Mesendoderm (in vitro differentiated cells): Measurements from ENCODE around the gene WTAP.

ENCODE experiments used
- DNase-seq: peaks from one replicate; pipeline ENCODE4 v3.0.0; 2013
- H2AK5ac ChIP-seq: 2 replicates; pipeline ENCODE4 v1.6.1; 2013; ENCODE audit warnings: low read length, inconsistent platforms
- H2BK120ac ChIP-seq: 2 replicates; pipeline ENCODE4 v1.6.1; 2013; ENCODE audit warnings: low read depth, mild to moderate bottlenecking, low read length, moderate library complexity, mixed read lengths
- H2BK15ac ChIP-seq: replicated peaks from 2 replicates; pipeline ENCODE4 v1.6.1; 2013; ENCODE audit warnings: low read depth, mild to moderate bottlenecking, moderate library complexity
- H2BK5ac ChIP-seq: 2 replicates; pipeline ENCODE4 v1.6.1; 2013; ENCODE audit warnings: low read length, inconsistent platforms
- H3K18ac ChIP-seq: 2 replicates; pipeline ENCODE4 v1.6.1; 2013; ENCODE audit warnings: mild to moderate bottlenecking, low read length, mixed read lengths
- H3K23ac ChIP-seq: one replicate; pipeline ENCODE4 v1.6.1; 2013; ENCODE audit warnings: low read length
- H3K27ac ChIP-seq: 2 replicates; pipeline ENCODE4 v1.5.1; 2013; ENCODE audit warnings: low read depth, mild to moderate bottlenecking, inconsistent platforms, low read length, moderate library complexity
- H3K27me3 ChIP-seq: 2 replicates; pipeline ENCODE4 v1.6.1; 2013; ENCODE audit warnings: low read length, control low read depth, mild to moderate bottlenecking, inconsistent platforms; ENCODE audit not compliant: insufficient read depth, poor library complexity
- H3K36me3 ChIP-seq: 2 replicates; pipeline ENCODE4 v1.6.1; 2013; ENCODE audit warnings: low read length, inconsistent platforms; ENCODE audit not compliant: control insufficient read depth, insufficient read depth
- H3K4ac ChIP-seq: one replicate; pipeline ENCODE4 v1.6.1; 2013; ENCODE audit warnings: low read depth, mild to moderate bottlenecking, low read length, moderate library complexity
- H3K4me1 ChIP-seq: 2 replicates; pipeline ENCODE4 v1.6.1; 2013; ENCODE audit warnings: low read depth, low read length, inconsistent platforms; ENCODE audit not compliant: control insufficient read depth
- H3K4me2 ChIP-seq: 2 replicates; pipeline ENCODE4 v1.6.1; 2013; ENCODE audit warnings: low read length
- H3K4me3 ChIP-seq: 2 replicates; pipeline ENCODE4 v1.5.1; 2013; ENCODE audit warnings: mild to moderate bottlenecking, low read length
- H3K56ac ChIP-seq: one replicate; pipeline ENCODE4 v1.6.1; 2013; ENCODE audit warnings: low read length
- H3K79me1 ChIP-seq: 2 replicates; pipeline ENCODE4 v1.6.1; 2013; ENCODE audit warnings: low read length, inconsistent platforms
- H3K79me2 ChIP-seq: 2 replicates; pipeline ENCODE4 v1.6.1; 2013; ENCODE audit warnings: mild to moderate bottlenecking, low read length; ENCODE audit not compliant: control insufficient read depth, insufficient read depth
- H3K9ac ChIP-seq: 2 replicates; pipeline ENCODE4 v1.6.1; 2013; ENCODE audit warnings: low read length, inconsistent platforms
- H4K5ac ChIP-seq: one replicate; pipeline ENCODE4 v1.6.1; 2013; ENCODE audit warnings: low read length
- H4K8ac ChIP-seq: one replicate; pipeline ENCODE4 v1.6.1; 2013; ENCODE audit warnings: low read depth, mild to moderate bottlenecking, control low read depth, low read length, moderate library complexity
- WGBS: extraction: QIAGEN DNeasy Blood & Tissue Kit; methylation state at CpG from one replicate; pipeline ENCODE4 v1.1.7; 2013; ENCODE audit warnings: low lambda C conversion rate, missing lambda C conversion rate; ENCODE audit not compliant: insufficient coverage; ENCODE audit errors: extremely low coverage; 5-methylcytosine and 5-hydroxymethylcytosine counted together

WTAP gene

DNA sequence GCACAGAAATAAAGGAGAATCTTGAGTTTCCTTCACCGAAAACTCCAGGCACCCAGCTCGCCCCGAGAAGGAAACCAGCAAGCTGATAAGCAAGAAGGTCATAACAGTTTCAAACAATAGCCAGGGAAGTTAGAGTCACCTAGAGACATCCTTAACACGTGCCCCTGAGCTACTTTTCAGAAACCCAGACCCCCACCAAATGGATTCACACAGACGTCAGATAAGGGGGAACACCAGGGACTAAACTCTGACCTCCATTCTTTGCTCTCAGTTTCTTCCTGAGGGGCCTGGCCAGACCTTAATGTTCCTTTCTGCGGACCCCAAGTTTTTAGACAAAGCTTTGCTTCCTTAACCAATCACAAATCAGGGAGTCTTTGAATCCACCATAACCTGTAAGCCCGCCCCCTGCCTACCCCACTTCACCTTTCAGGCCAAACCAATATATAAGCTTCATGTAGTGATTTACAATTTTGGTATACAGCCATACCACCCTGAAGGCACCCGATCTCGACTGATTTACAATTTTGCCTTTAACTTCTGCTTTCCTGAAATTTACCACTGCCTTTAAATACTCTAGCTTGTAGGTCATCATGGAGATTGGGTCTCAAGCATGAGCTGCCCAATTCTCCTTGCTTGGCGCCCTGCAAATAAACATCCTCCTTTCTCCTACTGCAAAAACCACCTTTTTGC is 46.0 kb upstream of the WTAP start:
- no CpG with 5 or more reads among the region's 10 CpGs for whole genome bisulfite sequencing

DNA sequence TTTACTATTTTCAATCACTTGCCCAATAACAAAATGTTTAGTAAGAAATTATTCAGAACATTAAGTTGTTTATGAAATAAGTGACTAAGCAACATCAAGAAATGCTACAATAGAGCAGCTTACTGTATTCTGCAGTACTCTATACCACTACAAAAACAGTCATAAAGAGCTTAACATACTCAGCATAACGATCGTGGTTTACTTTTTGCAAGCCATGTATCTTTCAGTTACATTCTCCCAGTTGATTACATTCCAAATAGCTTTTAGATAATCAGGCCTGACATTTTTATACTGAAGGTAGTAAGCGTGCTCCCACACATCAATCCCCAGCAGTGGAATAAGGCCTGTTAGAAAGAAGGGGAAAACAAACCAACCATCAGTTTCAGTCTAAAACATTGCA is 45.0 kb upstream of the WTAP start:
- Histone ChIP-seq H3K4me3 (no peak overlapping the region), H3K36me3 (peaks cover 3% of the 10 kb centered on the region), H4K8ac (no peak overlapping the region), H4K5ac (no peak overlapping the region), H3K27ac (no peak overlapping the region), H3K4me1 (no peaks in the 10 kb centered on the region), H3K4me2 (no peak overlapping the region), H3K27me3 (no peaks in the 10 kb centered on the region), H2BK5ac (no peak overlapping the region), H2BK120ac (no peak overlapping the region), H3K18ac (no peak overlapping the region), H2BK15ac (no peak overlapping the region), H2AK5ac (no peak overlapping the region), H3K79me2 (no peaks in the 10 kb centered on the region), H3K56ac (no peak overlapping the region), H3K9ac (no peak overlapping the region), H3K23ac (no peak overlapping the region), H3K79me1 (no peaks in the 10 kb centered on the region), H3K4ac (no peak overlapping the region)
- DNase-seq, result no peak
- no CpG with 5 or more reads among the region's 3 CpGs for WGBS

More for the DNA sequence above, 46.0 kb upstream of the WTAP start:
- Histone ChIP-seq H3K23ac (no peak overlapping the region), H2BK120ac (no peak overlapping the region), H2BK5ac (no peak overlapping the region), H3K4me2 (no peak overlapping the region), H3K56ac (no peak overlapping the region), H3K27me3 (no peaks in the 10 kb centered on the region), H3K9ac (no peak overlapping the region), H4K5ac (no peak overlapping the region), H3K36me3 (peaks cover 3% of the 10 kb centered on the region), H3K4me3 (no peak overlapping the region), H3K79me1 (no peaks in the 10 kb centered on the region), H2BK15ac (no peak overlapping the region), H3K4me1 (no peaks in the 10 kb centered on the region), H2AK5ac (no peak overlapping the region), H3K27ac (no peak overlapping the region), H3K4ac (no peak overlapping the region), H3K18ac (no peak overlapping the region), H3K79me2 (no peaks in the 10 kb centered on the region), H4K8ac (no peak overlapping the region)
- DNase-seq, result peak; percentile 13

DNA sequence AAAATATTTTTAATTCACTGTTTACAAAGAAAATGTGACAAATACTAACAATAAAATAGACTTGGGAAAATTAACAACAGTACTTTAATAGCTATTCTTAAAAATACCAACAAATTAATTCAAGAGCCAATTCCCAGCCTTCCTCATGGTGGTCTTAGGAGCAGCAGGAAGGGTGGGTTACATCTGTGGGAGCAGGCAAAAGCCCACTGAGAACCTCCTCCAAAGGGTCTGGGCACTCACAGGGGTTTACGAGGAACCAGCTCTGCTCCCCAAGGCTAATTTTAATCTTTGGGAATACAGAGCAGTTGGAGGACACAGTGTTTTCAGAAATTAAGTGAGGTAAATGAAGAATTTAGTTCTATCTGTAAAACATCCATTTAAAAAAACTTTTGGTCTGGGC is 44.5 kb upstream of the WTAP start:
- Histone ChIP-seq H3K18ac (no peak overlapping the region), H3K23ac (no peak overlapping the region), H3K4ac (no peak overlapping the region), H3K4me3 (no peak overlapping the region), H3K4me1 (no peaks in the 10 kb centered on the region), H4K8ac (no peak overlapping the region), H2AK5ac (no peak overlapping the region), H4K5ac (no peak overlapping the region), H3K27ac (no peak overlapping the region), H3K4me2 (no peak overlapping the region), H3K27me3 (no peaks in the 10 kb centered on the region), H2BK120ac (no peak overlapping the region), H3K9ac (no peak overlapping the region), H3K79me1 (no peaks in the 10 kb centered on the region), H3K79me2 (no peaks in the 10 kb centered on the region), H2BK5ac (no peak overlapping the region), H3K36me3 (peaks cover 3% of the 10 kb centered on the region), H3K56ac (no peak overlapping the region), H2BK15ac (no peak overlapping the region)
- no CpG with 5 or more reads among the region's 1 CpG for WGBS
- DNase-seq, result no peak

DNA sequence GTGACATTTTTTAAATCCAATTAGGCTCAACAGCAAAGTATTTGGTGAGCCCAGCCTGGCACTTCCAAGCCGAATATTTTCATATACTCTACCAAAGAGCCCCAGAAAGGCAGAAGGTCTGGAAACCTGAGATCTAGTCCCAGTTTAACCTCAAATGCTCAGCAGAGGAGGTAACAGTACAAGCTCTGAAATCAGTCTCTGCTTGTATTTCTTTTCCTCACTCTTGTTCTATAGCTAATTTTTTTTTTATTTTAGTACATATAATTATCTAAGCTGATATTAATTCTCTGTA is 43.3 kb upstream of the WTAP start:
- Histone ChIP-seq H3K4me1 (no peaks in the 10 kb centered on the region), H2BK5ac (no peak overlapping the region), H2BK15ac (no peak overlapping the region), H3K4ac (no peak overlapping the region), H3K79me1 (no peaks in the 10 kb centered on the region), H3K4me2 (no peak overlapping the region), H3K27me3 (no peaks in the 10 kb centered on the region), H3K36me3 (peaks cover 3% of the 10 kb centered on the region), H3K9ac (no peak overlapping the region), H3K4me3 (no peak overlapping the region), H3K56ac (no peak overlapping the region), H3K79me2 (no peaks in the 10 kb centered on the region), H4K5ac (no peak overlapping the region), H3K18ac (no peak overlapping the region), H2AK5ac (no peak overlapping the region), H4K8ac (no peak overlapping the region), H3K27ac (no peak overlapping the region), H2BK120ac (no peak overlapping the region), H3K23ac (no peak overlapping the region)
- WGBS, result no CpG with 5 or more reads among the region's 1 CpG
- DNase-seq, result no peak

DNA sequence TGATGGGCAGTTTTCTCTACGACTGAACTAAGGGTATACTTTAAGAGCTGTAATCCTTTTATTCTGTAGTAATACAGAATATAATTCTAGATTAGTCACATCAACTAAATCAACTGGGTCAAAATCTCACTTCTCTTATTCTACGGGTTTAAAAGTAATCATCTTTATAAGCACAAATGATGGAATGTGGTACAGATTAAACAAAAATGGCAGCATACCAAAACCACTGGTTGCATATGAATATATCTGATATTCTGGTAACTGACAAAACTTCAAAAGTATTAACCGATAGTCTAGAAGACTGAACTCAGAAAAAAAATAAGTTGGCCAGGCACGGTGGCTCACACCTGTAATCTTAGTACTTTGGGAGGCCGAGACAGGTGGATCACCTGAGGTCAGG is 41.3 kb upstream of the WTAP start:
- Histone ChIP-seq H3K4me2 (no peak overlapping the region), H3K36me3 (peaks cover 3% of the 10 kb centered on the region), H2BK120ac (no peak overlapping the region), H4K5ac (no peak overlapping the region), H3K9ac (no peak overlapping the region), H2BK5ac (no peak overlapping the region), H3K18ac (no peak overlapping the region), H3K4ac (no peak overlapping the region), H3K4me3 (no peak overlapping the region), H2BK15ac (no peak overlapping the region), H3K4me1 (no peaks in the 10 kb centered on the region), H3K27me3 (no peaks in the 10 kb centered on the region), H3K79me1 (no peaks in the 10 kb centered on the region), H4K8ac (no peak overlapping the region), H3K23ac (no peak overlapping the region), H3K56ac (no peak overlapping the region), H2AK5ac (no peak overlapping the region), H3K79me2 (no peaks in the 10 kb centered on the region), H3K27ac (no peak overlapping the region)
- WGBS, result no CpG with 5 or more reads among the region's 5 CpGs
- DNase-seq, result no peak

DNA sequence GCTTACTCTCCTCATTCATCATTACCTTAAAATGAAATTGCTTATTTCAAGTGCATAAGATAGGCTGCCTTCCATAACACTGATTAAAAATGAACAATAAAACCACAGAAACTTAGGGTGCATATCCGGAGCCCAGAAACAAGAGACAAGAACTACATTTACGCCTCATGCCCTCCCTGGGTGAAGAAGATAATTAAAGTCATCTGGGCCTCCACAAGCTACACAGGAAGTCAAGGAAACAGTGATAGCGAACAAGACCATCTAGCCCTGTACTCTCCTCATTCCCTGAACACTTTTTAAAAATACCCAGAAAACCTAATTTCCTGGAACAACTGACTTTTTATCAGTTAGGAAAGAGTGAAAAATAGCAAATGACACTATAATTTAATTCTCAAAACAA is 40.6 kb upstream of the WTAP start:
- H3K18ac ChIP-seq, result no peak overlapping the region
- no peak overlapping the region for H2AK5ac ChIP-seq
- WGBS, result no CpG with 5 or more reads among the region's 3 CpGs
- no peaks in the 10 kb centered on the region for H3K79me1 ChIP-seq
- H3K56ac ChIP-seq, result no peak overlapping the region
- no peak overlapping the region for H3K4ac ChIP-seq
- no peak overlapping the region for H3K27ac ChIP-seq
- H3K4me1 ChIP-seq, result no peaks in the 10 kb centered on the region
- no peak overlapping the region for H4K8ac ChIP-seq
- H2BK15ac ChIP-seq, result no peak overlapping the region
- H3K4me2 ChIP-seq, result no peak overlapping the region
- H3K79me2 ChIP-seq, result peaks cover under 1% of the 10 kb centered on the region
- no peak overlapping the region for H3K4me3 ChIP-seq
- H2BK5ac ChIP-seq, result no peak overlapping the region
- no peak for DNase-seq
- no peaks in the 10 kb centered on the region for H3K27me3 ChIP-seq
- peaks cover 2% of the 10 kb centered on the region for H3K36me3 ChIP-seq
- H3K9ac ChIP-seq, result no peak overlapping the region
- H2BK120ac ChIP-seq, result no peak overlapping the region
- H4K5ac ChIP-seq, result no peak overlapping the region
- no peak overlapping the region for H3K23ac ChIP-seq
